H1 (cell line): Measurements from ENCODE around the gene MMP3. TPM values are rescaled to one million over a fixed set of nuclear protein-coding genes. Genes with fewer than 3 reads are reported as not detected.

ENCODE experiments used
- EZH2 ChIP-seq: fragments of 200-600 bp; sonication (generic); IDR thresholded peaks from 2 replicates; pipeline ENCODE4 v1.7.1; 2012; ENCODE audit warnings: low read depth, mild to moderate bottlenecking, moderate library complexity, low read length, inconsistent platforms; ENCODE audit not compliant: severe bottlenecking
- TAF1 ChIP-seq: IDR thresholded peaks from 2 replicates; pipeline ENCODE4 v1.6.1; 2011; ENCODE audit warnings: mild to moderate bottlenecking, low read depth, low read length
- polyA plus RNA-seq, 7 experiments: library from polyadenylated mRNA; depleted of rRNA in 3 of 7; stranded (reverse) in 5 of 7; unstranded in 2 of 7; fragments of >200 nt in 5 of 7; fragments of 200-250 nt in 2 of 7; gene quantifications; 1 replicate in 5 of 7; 2 replicates in 1 of 7; 4 replicates in 1 of 7; pipeline versions ENCODE4 v1.2.1 to v1.2.3, GENCODE V29; 2011 to 2013; ENCODE audit warnings: missing spikeins in 2 of 7, mixed read lengths in 2 of 7
- total RNA-seq: library from RNA; stranded (reverse); fragmentation: NEBNext Ultra II Directional; extraction: Animal tissue kit (Norgen Biotek cat#: 25700); gene quantifications from 2 replicates; pipeline ENCODE4 v1.2.1, GENCODE V29; 2021
- TF ChIP-seq, protein P1 (sequence below): IDR thresholded peaks from 2 replicates; pipeline ENCODE4 v1.6.1; 2012; ENCODE audit warnings: inconsistent platforms

Gene MMP3
- total and polyA plus RNA-seq, 2 of the 8 experiments (the other 6 are each of a cell fraction or from before 2014, with no cell fraction given): not detected

- no peak for TF ChIP-seq EZH2
- TF ChIP-seq TAF1: no peak
- TF ChIP-seq, protein P1, sequence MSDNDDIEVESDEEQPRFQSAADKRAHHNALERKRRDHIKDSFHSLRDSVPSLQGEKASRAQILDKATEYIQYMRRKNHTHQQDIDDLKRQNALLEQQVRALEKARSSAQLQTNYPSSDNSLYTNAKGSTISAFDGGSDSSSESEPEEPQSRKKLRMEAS: no peak
These were observed 36.4 kb upstream of the MMP3 start (continued) for GRCh38 chr11:102879801-102880200.
